GM19025 (cell line): ENCODE measurements around the gene GORASP1.

Experiments
- ATAC-seq: cut with Tn5 transposase; IDR thresholded peaks from one replicate; pipeline ENCODE4 v1.9.1; 2021; ENCODE audit warnings: mild to moderate bottlenecking, low read depth, moderate library complexity; ENCODE audit not compliant: unreplicated experiment

Gene GORASP1

GRCh38 chr3:39126532-39127071, 19.2 kb upstream of the GORASP1 start:
- ATAC-seq = no peak

GRCh38 chr3:39125841-39126500, 18.5 kb upstream of the GORASP1 start:
- ATAC-seq = no peak

- ATAC-seq = no peak
These were observed 17.7 kb upstream of the GORASP1 start for GRCh38 chr3:39124876-39125840.

- ATAC-seq = no peak
These were observed 15.4 kb upstream of the GORASP1 start for GRCh38 chr3:39122813-39123212.

GRCh38 chr3:39121621-39122020, 14.2 kb upstream of the GORASP1 start:
- no peak for ATAC-seq

GRCh38 chr3:39118931-39119660, 11.7 kb upstream of the GORASP1 start:
- no peak for ATAC-seq

- no peak for ATAC-seq
These were observed 10.7 kb upstream of the GORASP1 start for GRCh38 chr3:39118079-39118478.

- no peak for ATAC-seq
These were observed 8.4 kb upstream of the GORASP1 start for GRCh38 chr3:39115870-39116269.

- ATAC-seq = no peak
These were observed 7.0 kb upstream of the GORASP1 start for GRCh38 chr3:39114456-39114855.

- no peak for ATAC-seq
These were observed 5.9 kb upstream of the GORASP1 start for GRCh38 chr3:39113291-39113690.

GRCh38 chr3:39112535-39112934, 5.1 kb upstream of the GORASP1 start:
- ATAC-seq = no peak

- ATAC-seq = no peak
These were observed 4.7 kb upstream of the GORASP1 start for GRCh38 chr3:39112113-39112512.

- no peak for ATAC-seq
These were observed 2.7 kb upstream of the GORASP1 start for GRCh38 chr3:39110041-39110639.

GRCh38 chr3:39109086-39109485, 1.7 kb upstream of the GORASP1 start:
- ATAC-seq = no peak

- ATAC-seq = peak; percentile 65
These were observed 828 bp upstream of the GORASP1 start for GRCh38 chr3:39108200-39108710.

GRCh38 chr3:39106851-39107387, 508 bp downstream of the GORASP1 start:
- peak; percentile 1 for ATAC-seq

GRCh38 chr3:39106281-39106811, 1.1 kb downstream of the GORASP1 start:
- ATAC-seq = no peak

- no peak for ATAC-seq
These were observed 1.8 kb downstream of the GORASP1 start for GRCh38 chr3:39105687-39106063.

- no peak for ATAC-seq
These were observed 2.3 kb downstream of the GORASP1 start for GRCh38 chr3:39104961-39105686.
